IPS DF 6.9 (cell line): Measurements from ENCODE around the gene FBXO39.
"Not testable (repeated sequence)": the region's sequence is repeated elsewhere in the genome, so short reads cannot be mapped to it uniquely, and the experiment has no call there.

Experiments
- DNase-seq: peaks from one replicate; pipeline ENCODE4 v3.0.0-alpha.2; 2013; ENCODE audit warnings: low read depth, low spot score
- H3K27ac ChIP-seq: one replicate; pipeline ENCODE4 v1.5.1; 2013; ENCODE audit warnings: low read length, control low read depth
- H3K27me3 ChIP-seq: 2 replicates; pipeline ENCODE4 v1.6.1; 2013; ENCODE audit warnings: mild to moderate bottlenecking, low read length; ENCODE audit not compliant: control insufficient read depth, insufficient read depth
- H3K36me3 ChIP-seq: 2 replicates; pipeline ENCODE4 v1.6.1; 2013; ENCODE audit warnings: low read length; ENCODE audit not compliant: control insufficient read depth, insufficient read depth
- H3K4me1 ChIP-seq: 2 replicates; pipeline ENCODE4 v1.6.1; 2013; ENCODE audit warnings: low read length; ENCODE audit not compliant: control insufficient read depth, insufficient read depth
- H3K4me3 ChIP-seq: 2 replicates; pipeline ENCODE4 v1.5.1; 2013; ENCODE audit warnings: mild to moderate bottlenecking, low read length
- H3K9me3 ChIP-seq: 2 replicates; pipeline ENCODE4 v1.6.1; 2013; ENCODE audit warnings: low read length, inconsistent platforms; ENCODE audit not compliant: control insufficient read depth, insufficient read depth
- WGBS: extraction: QIAGEN DNeasy Blood & Tissue Kit; methylation state at CpG from one replicate; pipeline ENCODE4 v1.1.7; 2013; ENCODE audit warnings: mixed read lengths, missing lambda C conversion rate; ENCODE audit not compliant: insufficient read length, insufficient coverage; 5-methylcytosine and 5-hydroxymethylcytosine counted together

FBXO39 gene

GRCh38 chr17:6756425-6757031, 19.5 kb upstream of the FBXO39 start:
- H3K4me1 ChIP-seq = peaks cover 8% of the 10 kb centered on the region; the same call in 1 of the 2 replicates
- H3K9me3 ChIP-seq = no peaks in the 10 kb centered on the region
- no peaks in the 10 kb centered on the region for H3K27me3 ChIP-seq
- no CpG with 5 or more reads among the region's 13 CpGs for WGBS
- no peak for DNase-seq
- no peak overlapping the region for H3K27ac ChIP-seq
- H3K36me3 ChIP-seq = no peaks in the 10 kb centered on the region
- no peak overlapping the region for H3K4me3 ChIP-seq

GRCh38 chr17:6757747-6758146, 18.3 kb upstream of the FBXO39 start:
- DNase-seq = no peak
- H3K27ac ChIP-seq = no peak overlapping the region
- WGBS = no CpG with 5 or more reads among the region's 2 CpGs
- H3K27me3 ChIP-seq = no peaks in the 10 kb centered on the region
- H3K4me3 ChIP-seq = no peak overlapping the region
- peaks cover 8% of the 10 kb centered on the region; the same call in 1 of the 2 replicates for H3K4me1 ChIP-seq
- H3K9me3 ChIP-seq = no peaks in the 10 kb centered on the region; the same call in 1 of the 2 replicates
- no peaks in the 10 kb centered on the region for H3K36me3 ChIP-seq

DNA sequence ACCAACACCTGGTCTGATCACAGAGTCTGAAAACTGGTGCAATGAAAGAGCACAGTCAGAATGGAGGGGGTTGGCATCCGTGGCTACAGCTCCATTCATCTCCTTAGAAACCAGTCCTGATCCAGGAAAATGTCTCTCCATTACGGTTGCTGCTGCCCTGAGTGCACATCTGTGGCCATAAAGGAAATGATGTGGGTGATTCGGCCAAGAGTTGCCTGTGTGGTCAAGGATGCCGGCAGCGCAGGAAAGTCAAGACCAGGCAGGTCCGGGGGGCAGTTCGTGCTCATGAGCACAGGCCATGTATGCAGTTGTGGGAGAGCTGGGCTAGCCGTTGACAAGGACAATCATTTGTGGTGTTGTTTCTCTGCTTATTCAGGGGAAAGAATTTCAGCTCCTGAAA, 14.2 kb upstream of the FBXO39 start:
- H3K36me3 ChIP-seq = no peaks in the 10 kb centered on the region
- H3K27me3 ChIP-seq = no peaks in the 10 kb centered on the region
- DNase-seq = no peak
- 0 out of 2 replicates have a peak, but pooled peaks cover 2% of the 10 kb centered on the region for H3K4me1 ChIP-seq
- H3K9me3 ChIP-seq = no peaks in the 10 kb centered on the region; the same call in 1 of the 2 replicates
- no CpG with 5 or more reads among the region's 8 CpGs for WGBS
- no peak overlapping the region for H3K4me3 ChIP-seq
- H3K27ac ChIP-seq = no peak overlapping the region

DNA sequence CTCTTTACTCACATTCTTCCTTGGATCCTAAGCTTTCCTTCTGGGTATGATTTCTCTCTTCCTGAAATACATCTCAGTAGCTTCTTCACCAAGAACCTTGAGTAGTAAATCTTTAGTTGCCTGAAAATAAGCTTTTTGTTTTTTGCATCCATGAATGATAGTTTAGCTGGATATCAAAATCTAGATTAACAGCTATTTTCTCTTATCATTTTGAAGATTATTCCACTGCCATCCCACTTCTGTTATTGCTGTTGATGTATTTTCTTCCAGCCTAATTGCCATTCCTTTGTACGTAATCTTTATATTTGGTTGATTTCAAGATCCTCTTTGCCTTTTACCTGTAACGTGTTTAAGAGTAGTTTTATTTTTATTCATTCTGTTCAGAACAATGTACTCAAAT, 7.6 kb upstream of the FBXO39 start:
- no CpG with 5 or more reads among the region's 2 CpGs for WGBS
- H3K27me3 ChIP-seq = no peaks in the 10 kb centered on the region
- H3K27ac ChIP-seq = no peak overlapping the region
- DNase-seq = no peak
- H3K4me1 ChIP-seq = no peaks in the 10 kb centered on the region
- H3K9me3 ChIP-seq = no peaks in the 10 kb centered on the region
- H3K36me3 ChIP-seq = no peaks in the 10 kb centered on the region
- H3K4me3 ChIP-seq = no peak overlapping the region

DNA sequence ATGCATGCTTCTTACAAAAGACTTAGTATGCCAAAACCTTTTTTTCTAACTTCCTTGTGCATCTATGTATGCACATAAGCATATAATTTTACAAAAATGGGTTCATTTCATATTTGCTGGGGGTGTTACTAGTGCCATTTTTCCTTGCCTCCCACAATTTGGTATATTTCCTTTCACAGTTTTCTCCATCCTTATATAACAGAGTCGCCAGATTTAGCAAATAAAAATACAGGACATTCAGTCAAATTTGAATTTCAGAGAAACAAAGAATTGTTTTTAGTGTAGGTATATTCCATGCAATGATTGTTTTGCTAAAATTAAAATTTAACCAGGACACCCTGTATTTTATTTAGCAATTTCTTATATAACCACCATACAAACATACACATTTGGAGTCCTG, 4.0 kb upstream of the FBXO39 start:
- no peak overlapping the region for H3K27ac ChIP-seq
- DNase-seq = no peak
- no peaks in the 10 kb centered on the region for H3K4me1 ChIP-seq
- no peak overlapping the region for H3K4me3 ChIP-seq
- H3K9me3 ChIP-seq = no peaks in the 10 kb centered on the region
- no peaks in the 10 kb centered on the region for H3K36me3 ChIP-seq
- no CpG with 5 or more reads among the region's 1 CpG for WGBS
- H3K27me3 ChIP-seq = peaks cover 9% of the 10 kb centered on the region; the same call in 1 of the 2 replicates

- H3K9me3 ChIP-seq, H3K4me1 ChIP-seq, H3K4me3 ChIP-seq, H3K27me3 ChIP-seq, H3K27ac ChIP-seq, DNase-seq, H3K36me3 ChIP-seq: not testable (repeated sequence)
- no CpG with 5 or more reads among the region's 8 CpGs for WGBS
These were observed 1.1 kb upstream of the FBXO39 start for GRCh38 chr17:6774906-6775305.

GRCh38 chr17:6779411-6779810, 3.4 kb downstream of the FBXO39 start:
- H3K9me3 ChIP-seq = no peaks in the 10 kb centered on the region
- DNase-seq = no peak
- no peak overlapping the region for H3K27ac ChIP-seq
- H3K27me3 ChIP-seq = peaks cover 9% of the 10 kb centered on the region; the same call in 1 of the 2 replicates
- no peak overlapping the region for H3K4me3 ChIP-seq
- H3K4me1 ChIP-seq = no peaks in the 10 kb centered on the region
- no CpG with 5 or more reads among the region's 2 CpGs for WGBS
- no peaks in the 10 kb centered on the region for H3K36me3 ChIP-seq

GRCh38 chr17:6780001-6780400, 4.0 kb downstream of the FBXO39 start:
- Histone ChIP-seq H3K4me1 (no peaks in the 10 kb centered on the region), H3K4me3 (no peak overlapping the region), H3K36me3 (no peaks in the 10 kb centered on the region), H3K9me3 (no peaks in the 10 kb centered on the region), H3K27me3 (peaks cover 9% of the 10 kb centered on the region; the same call in 1 of the 2 replicates), H3K27ac (no peak overlapping the region)
- no CpG with 5 or more reads among the region's 8 CpGs for WGBS
- no peak for DNase-seq

DNA sequence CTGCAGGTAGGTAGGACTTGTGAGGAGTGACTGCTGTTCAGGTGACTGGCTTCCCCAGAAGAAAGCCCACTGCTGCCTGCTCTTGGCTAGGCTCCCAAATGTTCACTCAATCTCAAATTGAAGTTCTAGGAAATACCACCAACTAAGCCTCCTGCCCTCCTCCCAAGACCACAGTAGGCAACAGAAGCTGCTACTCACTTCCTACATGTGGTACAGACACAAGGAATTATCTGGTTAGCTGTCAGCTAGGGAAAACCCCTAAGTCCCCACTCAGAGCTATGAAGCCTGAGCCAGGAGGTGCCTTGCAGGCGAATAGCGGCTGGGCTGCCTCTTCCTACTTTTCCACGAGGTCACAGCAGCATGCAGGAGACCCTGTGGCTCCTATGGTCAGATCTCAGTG, 4.9 kb downstream of the FBXO39 start:
- H3K36me3 ChIP-seq = no peaks in the 10 kb centered on the region
- H3K4me1 ChIP-seq = no peaks in the 10 kb centered on the region
- H3K27me3 ChIP-seq = peaks cover 6% of the 10 kb centered on the region; the same call in 1 of the 2 replicates
- no peak overlapping the region for H3K27ac ChIP-seq
- H3K9me3 ChIP-seq = no peaks in the 10 kb centered on the region
- no peak for DNase-seq
- WGBS = no CpG with 5 or more reads among the region's 3 CpGs
- no peak overlapping the region for H3K4me3 ChIP-seq

GRCh38 chr17:6782244-6782643, 6.2 kb downstream of the FBXO39 start:
- H3K27ac ChIP-seq = no peak overlapping the region
- no peaks in the 10 kb centered on the region for H3K27me3 ChIP-seq
- no peaks in the 10 kb centered on the region for H3K9me3 ChIP-seq
- H3K4me3 ChIP-seq = no peak overlapping the region
- no peaks in the 10 kb centered on the region for H3K36me3 ChIP-seq
- no peaks in the 10 kb centered on the region for H3K4me1 ChIP-seq
- no CpG with 5 or more reads among the region's 4 CpGs for WGBS
- DNase-seq = no peak

GRCh38 chr17:6786618-6787017, 10.6 kb downstream of the FBXO39 start:
- Histone ChIP-seq H3K36me3 (no peaks in the 10 kb centered on the region), H3K4me1 (no peaks in the 10 kb centered on the region), H3K4me3 (no peak overlapping the region), H3K27me3 (no peaks in the 10 kb centered on the region), H3K27ac (no peak overlapping the region), H3K9me3 (no peaks in the 10 kb centered on the region)
- WGBS = no CpG with 5 or more reads among the region's 8 CpGs
- DNase-seq = no peak
